HepG2 (cell line): ENCODE results near the gene MFAP2.

Experiments
- CREB1 ChIP-seq, 2 experiments: fragments of 450-650 bp in 1 of 2; IDR thresholded peaks; 2 replicates each; pipeline ENCODE4 v1.6.1; 2016 to 2017; ENCODE audit warnings: control low read depth in 1 of 2, mild to moderate bottlenecking in 1 of 2, missing compliant biosample characterization in 1 of 2, missing genetic modification characterization in 1 of 2
- IRX3 ChIP-seq: sonication (generic); formaldehyde crosslinking; IDR thresholded peaks from 2 replicates; pipeline ENCODE4 v1.8.1; 2023; ENCODE audit warnings: mild to moderate bottlenecking, low read depth, missing genetic modification reagents, borderline replicate concordance
- KLF12 ChIP-seq: sonication (generic); formaldehyde crosslinking; IDR thresholded peaks from 2 replicates; pipeline ENCODE4 v1.4.0; 2020; ENCODE audit warnings: missing genetic modification reagents, borderline replicate concordance
- TAF15 ChIP-seq: fragments of 200-400 bp; formaldehyde crosslinking; IDR thresholded peaks from one replicate; pipeline ENCODE4 v1.6.1; 2018; ENCODE audit warnings: mild to moderate bottlenecking, low read depth, low read length; ENCODE audit not compliant: poor library complexity, severe bottlenecking
- ZNF143 ChIP-seq: sonication (generic); formaldehyde crosslinking; IDR thresholded peaks from 2 replicates; pipeline ENCODE4 v1.4.0; 2020; ENCODE audit warnings: missing genetic modification reagents
- ZNF331 ChIP-seq: sonication (generic); formaldehyde crosslinking; IDR thresholded peaks from 2 replicates; pipeline ENCODE4 v1.4.0; 2020; ENCODE audit warnings: missing genetic modification reagents
- TF ChIP-seq, protein P1 (sequence below): sonication (generic); formaldehyde crosslinking; IDR thresholded peaks from 2 replicates; pipeline ENCODE4 v1.4.0; 2020; ENCODE audit warnings: missing genetic modification reagents
- TF ChIP-seq, protein P2 (sequence below): sonication (generic); formaldehyde crosslinking; IDR thresholded peaks from 2 replicates; pipeline ENCODE4 v1.4.0; 2020; ENCODE audit warnings: missing genetic modification reagents

- TF ChIP-seq ZNF331 (CRISPR knock-in tag) (no peak), CREB1 (IDR thresholded peaks at IDR 0.05) (no peak), CREB1 (CRISPR knock-in tag; IDR thresholded peaks at IDR 0.05) (no peak), IRX3 (CRISPR knock-in tag) (no peak), KLF12 (CRISPR knock-in tag) (no peak), TAF15 (no peak), ZNF143 (no peak)
- TF ChIP-seq, protein P1, sequence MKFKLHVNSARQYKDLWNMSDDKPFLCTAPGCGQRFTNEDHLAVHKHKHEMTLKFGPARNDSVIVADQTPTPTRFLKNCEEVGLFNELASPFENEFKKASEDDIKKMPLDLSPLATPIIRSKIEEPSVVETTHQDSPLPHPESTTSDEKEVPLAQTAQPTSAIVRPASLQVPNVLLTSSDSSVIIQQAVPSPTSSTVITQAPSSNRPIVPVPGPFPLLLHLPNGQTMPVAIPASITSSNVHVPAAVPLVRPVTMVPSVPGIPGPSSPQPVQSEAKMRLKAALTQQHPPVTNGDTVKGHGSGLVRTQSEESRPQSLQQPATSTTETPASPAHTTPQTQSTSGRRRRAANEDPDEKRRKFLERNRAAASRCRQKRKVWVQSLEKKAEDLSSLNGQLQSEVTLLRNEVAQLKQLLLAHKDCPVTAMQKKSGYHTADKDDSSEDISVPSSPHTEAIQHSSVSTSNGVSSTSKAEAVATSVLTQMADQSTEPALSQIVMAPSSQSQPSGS, result no peak
- TF ChIP-seq, protein P2, sequence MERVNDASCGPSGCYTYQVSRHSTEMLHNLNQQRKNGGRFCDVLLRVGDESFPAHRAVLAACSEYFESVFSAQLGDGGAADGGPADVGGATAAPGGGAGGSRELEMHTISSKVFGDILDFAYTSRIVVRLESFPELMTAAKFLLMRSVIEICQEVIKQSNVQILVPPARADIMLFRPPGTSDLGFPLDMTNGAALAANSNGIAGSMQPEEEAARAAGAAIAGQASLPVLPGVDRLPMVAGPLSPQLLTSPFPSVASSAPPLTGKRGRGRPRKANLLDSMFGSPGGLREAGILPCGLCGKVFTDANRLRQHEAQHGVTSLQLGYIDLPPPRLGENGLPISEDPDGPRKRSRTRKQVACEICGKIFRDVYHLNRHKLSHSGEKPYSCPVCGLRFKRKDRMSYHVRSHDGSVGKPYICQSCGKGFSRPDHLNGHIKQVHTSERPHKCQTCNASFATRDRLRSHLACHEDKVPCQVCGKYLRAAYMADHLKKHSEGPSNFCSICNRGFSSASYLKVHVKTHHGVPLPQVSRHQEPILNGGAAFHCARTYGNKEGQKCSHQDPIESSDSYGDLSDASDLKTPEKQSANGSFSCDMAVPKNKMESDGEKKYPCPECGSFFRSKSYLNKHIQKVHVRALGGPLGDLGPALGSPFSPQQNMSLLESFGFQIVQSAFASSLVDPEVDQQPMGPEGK (CRISPR knock-in tag), result no peak
These were observed 49.8 kb upstream of the MFAP2 start for GRCh38 chr1:17030206-17030605.
